HEK293 (cell line): ENCODE measurements around the gene C1orf74.

ENCODE experiments used
- CTCF ChIA-PET: fragments of 350-600 bp; formaldehyde crosslinking; extraction: SDS; loops from one replicate; lab custom pipeline; 2021; ENCODE audit warnings: antibody characterized with exemption; lab: Yijun Ruan, JAX
- POLR2A ChIA-PET: fragments of 300-600 bp; formaldehyde crosslinking; extraction: SDS; loops from one replicate; lab custom pipeline; 2020; ENCODE audit warnings: antibody characterized with exemption, inconsistent platforms; lab: Yijun Ruan, JAX
- H3K27ac ChIP-seq: fragments of 200-500 bp; sonication (Bioruptor generic); 2 replicates; pipeline ENCODE4 v1.5.1; 2014; ENCODE audit warnings: low read depth, low read length, control low read depth, inconsistent platforms; ENCODE audit errors: extremely low read depth
- H3K36me3 ChIP-seq, 2 experiments: fragments of 200-500 bp in 1 of 2; sonication (Bioruptor generic) in 1 of 2; 1 replicate in 1 of 2; 2 replicates in 1 of 2; pipeline ENCODE4 v1.5.1; 2014 to 2017; ENCODE audit warnings: inconsistent platforms in 2 of 2, low read length in 2 of 2; ENCODE audit not compliant: control insufficient read depth in 2 of 2, insufficient read depth in 1 of 2
- H3K4me1 ChIP-seq: fragments of 200-500 bp; sonication (Bioruptor generic); 2 replicates; pipeline ENCODE4 v1.5.1; 2014; ENCODE audit warnings: mild to moderate bottlenecking, low read length, inconsistent platforms; ENCODE audit not compliant: control insufficient read depth, insufficient read depth
- H3K4me3 ChIP-seq: 2 replicates; pipeline ENCODE4 v1.5.1; 2011; ENCODE audit warnings: low read depth, mild to moderate bottlenecking, control low read depth, low read length, moderate library complexity
- H3K9me3 ChIP-seq: fragments of 200-500 bp; sonication (Bioruptor generic); 2 replicates; pipeline ENCODE4 v1.5.1; 2014; ENCODE audit warnings: low read depth, low read length, inconsistent platforms; ENCODE audit not compliant: control insufficient read depth, insufficient read depth
- BCL11A ChIP-seq: fragments of 450-650 bp; formaldehyde crosslinking; IDR thresholded peaks from 2 replicates; pipeline ENCODE4 v1.5.1; 2016; ENCODE audit warnings: low read depth, missing biosample characterization, missing genetic modification characterization
- EGR2 ChIP-seq: fragments of 450-650 bp; formaldehyde crosslinking; IDR thresholded peaks from 2 replicates; pipeline ENCODE4 v1.5.1; 2016; ENCODE audit warnings: low read depth, missing biosample characterization, missing genetic modification characterization
- KLF16 ChIP-seq: fragments of 450-650 bp; formaldehyde crosslinking; IDR thresholded peaks from 2 replicates; pipeline ENCODE4 v1.5.1; 2017; ENCODE audit warnings: missing biosample characterization, missing genetic modification characterization
- KLF8 ChIP-seq: fragments of 450-650 bp; formaldehyde crosslinking; IDR thresholded peaks from 2 replicates; pipeline ENCODE4 v1.5.1; 2016; ENCODE audit warnings: missing biosample characterization, missing genetic modification characterization
- OSR2 ChIP-seq: fragments of 450-650 bp; formaldehyde crosslinking; IDR thresholded peaks from 2 replicates; pipeline ENCODE4 v1.5.1; 2016; ENCODE audit warnings: missing biosample characterization, missing genetic modification characterization
- PRDM1 ChIP-seq: fragments of 450-650 bp; formaldehyde crosslinking; IDR thresholded peaks from 2 replicates; pipeline ENCODE4; 2016; ENCODE audit warnings: missing biosample characterization, missing genetic modification characterization
- PRDM4 ChIP-seq: fragments of 450-650 bp; formaldehyde crosslinking; IDR thresholded peaks from 2 replicates; pipeline ENCODE4 v1.5.1; 2017; ENCODE audit warnings: missing biosample characterization, missing genetic modification characterization
- SCRT2 ChIP-seq: fragments of 450-650 bp; formaldehyde crosslinking; IDR thresholded peaks from 2 replicates; pipeline ENCODE4 v1.5.1; 2016; ENCODE audit warnings: missing biosample characterization, missing genetic modification characterization
- ZBTB6 ChIP-seq: fragments of 450-650 bp; formaldehyde crosslinking; IDR thresholded peaks from 2 replicates; pipeline ENCODE4 v1.5.1; 2017; ENCODE audit warnings: missing biosample characterization, missing genetic modification characterization
- ZFHX2 ChIP-seq: fragments of 450-650 bp; formaldehyde crosslinking; conservative IDR thresholded peaks from 2 replicates; pipeline ENCODE4 v1.5.1; 2016; ENCODE audit warnings: missing biosample characterization, missing genetic modification characterization
- ZFP41 ChIP-seq: fragments of 450-650 bp; formaldehyde crosslinking; IDR thresholded peaks from 2 replicates; pipeline ENCODE4 v1.5.1; 2016; ENCODE audit warnings: missing biosample characterization, missing genetic modification characterization, borderline replicate concordance
- ZIC2 ChIP-seq: fragments of 450-650 bp; formaldehyde crosslinking; IDR thresholded peaks from 2 replicates; pipeline ENCODE4 v1.5.1; 2016; ENCODE audit warnings: missing biosample characterization, missing genetic modification characterization
- ZNF133 ChIP-seq: fragments of 450-650 bp; formaldehyde crosslinking; IDR thresholded peaks from 2 replicates; pipeline ENCODE4 v1.5.1; 2016; ENCODE audit warnings: missing biosample characterization, missing genetic modification characterization
- ZNF155 ChIP-seq: fragments of 450-650 bp; formaldehyde crosslinking; IDR thresholded peaks from 2 replicates; pipeline ENCODE4 v1.5.1; 2016; ENCODE audit warnings: missing biosample characterization, missing genetic modification characterization
- ZNF157 ChIP-seq: fragments of 450-650 bp; formaldehyde crosslinking; IDR thresholded peaks from 2 replicates; pipeline ENCODE4 v1.5.1; 2016; ENCODE audit warnings: missing biosample characterization, missing genetic modification characterization
- ZNF18 ChIP-seq: fragments of 450-650 bp; formaldehyde crosslinking; IDR thresholded peaks from 2 replicates; pipeline ENCODE4 v1.5.1; 2016; ENCODE audit warnings: missing biosample characterization, missing genetic modification characterization
- ZNF202 ChIP-seq: fragments of 450-650 bp; formaldehyde crosslinking; IDR thresholded peaks from 2 replicates; pipeline ENCODE4 v1.5.1; 2016; ENCODE audit warnings: missing biosample characterization, missing genetic modification characterization, borderline replicate concordance
- ZNF324 ChIP-seq: fragments of 450-650 bp; formaldehyde crosslinking; IDR thresholded peaks from 2 replicates; pipeline ENCODE4 v1.5.1; 2016; ENCODE audit warnings: missing biosample characterization, missing genetic modification characterization
- ZNF404 ChIP-seq: fragments of 450-650 bp; formaldehyde crosslinking; IDR thresholded peaks from 2 replicates; pipeline ENCODE4 v1.5.1; 2017; ENCODE audit warnings: missing biosample characterization, missing genetic modification characterization
- ZNF561 ChIP-seq: fragments of 450-650 bp; IDR thresholded peaks from 2 replicates; pipeline ENCODE4 v1.5.1; 2018; ENCODE audit warnings: missing biosample characterization, missing genetic modification characterization, borderline replicate concordance
- ZNF571 ChIP-seq: fragments of 450-650 bp; formaldehyde crosslinking; IDR thresholded peaks from 2 replicates; pipeline ENCODE4 v1.5.0; 2017; ENCODE audit warnings: missing biosample characterization, missing genetic modification characterization
- ZNF580 ChIP-seq: fragments of 450-650 bp; formaldehyde crosslinking; IDR thresholded peaks from 2 replicates; pipeline ENCODE4 v1.5.1; 2016; ENCODE audit warnings: missing biosample characterization, missing genetic modification characterization
- ZNF704 ChIP-seq: fragments of 450-650 bp; formaldehyde crosslinking; IDR thresholded peaks from 2 replicates; pipeline ENCODE4 v1.5.1; 2016; ENCODE audit warnings: missing biosample characterization, missing genetic modification characterization
- ZSCAN4 ChIP-seq: fragments of 450-650 bp; formaldehyde crosslinking; IDR thresholded peaks from 2 replicates; pipeline ENCODE4 v1.5.1; 2017; ENCODE audit warnings: missing biosample characterization, missing genetic modification characterization

The C1orf74 gene

GRCh38 chr1:209755926-209756614 lies 28.3 kb downstream of the C1orf74 start, which contains the start of gene TRAF3IP3 (continued):
- TF ChIP-seq PRDM4: no peak
- no peak for TF ChIP-seq PRDM1 (tag by site-specific recombination)
- no peak for TF ChIP-seq ZBTB6 (tag by site-specific recombination)
- no peak for TF ChIP-seq ZFP41 (tag by site-specific recombination)
- no peak for TF ChIP-seq ZNF704 (tag by site-specific recombination)
- TF ChIP-seq BCL11A: no peak
- TF ChIP-seq ZNF157 (tag by site-specific recombination): no peak
- TF ChIP-seq ZNF155 (tag by site-specific recombination): no peak
- TF ChIP-seq ZSCAN4 (tag by site-specific recombination): no peak
- TF ChIP-seq ZNF404 (tag by site-specific recombination): no peak
- TF ChIP-seq, all 188 proteins: peak for 0

- Histone ChIP-seq H3K27ac (no peak overlapping the region), H3K4me3 (no peak overlapping the region), H3K36me3 (no peaks in the 10 kb centered on the region), H3K4me1 (no peaks in the 10 kb centered on the region), H3K9me3 (no peaks in the 10 kb centered on the region)
- ChIA-PET POLR2A (no interaction called here), CTCF (interaction anchor here (0.7 to 1.0 kb wide), 4 partner anchors 7 to 179 kb away, joined by 3 to 4 read pairs (median 3); no protein-coding TSS in a partner anchor)
- TF ChIP-seq OSR2 (tag by site-specific recombination) (no peak), ZNF580 (tag by site-specific recombination) (no peak), SCRT2 (tag by site-specific recombination) (no peak), ZNF561 (tag by site-specific recombination) (no peak), KLF8 (no peak)
Measured at GRCh38 chr1:209755256-209755655, 29.1 kb downstream of the C1orf74 start.

- no peak overlapping the region for H3K27ac ChIP-seq
- TF ChIP-seq EGR2 (tag by site-specific recombination) (no peak), ZIC2 (tag by site-specific recombination) (no peak), ZNF133 (no peak), ZNF324 (tag by site-specific recombination) (no peak), ZNF571 (tag by site-specific recombination) (no peak), KLF16 (tag by site-specific recombination) (no peak), ZNF202 (tag by site-specific recombination) (no peak), ZFHX2 (tag by site-specific recombination) (no peak), ZNF561 (tag by site-specific recombination) (no peak), ZNF18 (tag by site-specific recombination) (no peak)
- CTCF ChIA-PET: interaction anchor here (0.8 kb wide), 1 partner anchor 183 kb away, joined by 3 read pairs; no protein-coding TSS in a partner anchor
- H3K9me3 ChIP-seq: no peaks in the 10 kb centered on the region
- no peaks in the 10 kb centered on the region for H3K4me1 ChIP-seq
- H3K36me3 ChIP-seq: no peaks in the 10 kb centered on the region
- POLR2A ChIA-PET: no interaction called here
- H3K4me3 ChIP-seq: no peak overlapping the region
Measured at GRCh38 chr1:209752890-209753289, 31.5 kb downstream of the C1orf74 start.
